ENCODE results near the gene RIT1.

The RIT1 gene

GRCh38 chr1:155884031-155884960 is 26.9 kb downstream of the RIT1 start:
- no peak overlapping the region for H3K4me3 ChIP-seq (replicated peaks; ENCODE audit: low read depth, low read length)
- no peak for DNase-seq (ENCODE audit: extremely low read depth, low read depth)

DNA sequence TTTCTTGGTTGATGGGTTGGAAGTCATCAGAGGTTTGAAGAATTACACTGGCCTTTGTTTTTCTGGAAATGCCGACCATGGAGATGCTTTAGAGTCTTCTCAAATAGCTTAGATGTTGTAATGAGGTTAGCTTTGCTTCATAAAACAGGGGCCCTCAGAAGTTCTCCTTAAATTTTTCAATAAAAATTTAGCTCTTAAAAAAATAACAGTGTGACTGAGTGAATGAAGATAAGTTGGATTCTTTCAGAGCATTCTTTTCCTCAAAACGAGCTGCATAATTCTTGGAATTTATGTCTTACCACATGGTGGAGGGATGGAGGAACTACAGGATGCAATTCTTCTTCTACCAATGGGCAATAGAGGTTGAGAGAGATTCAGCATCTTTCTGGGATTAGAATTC is 28.4 kb downstream of the RIT1 start:
- no peak for DNase-seq (ENCODE audit: extremely low read depth, low read depth)
- H3K4me3 ChIP-seq (replicated peaks; ENCODE audit: low read depth, low read length) = no peak overlapping the region
- no peak for TF ChIP-seq CTCF (IDR thresholded peaks at IDR 0.05; ENCODE audit: low read depth, low read length, missing control alignments)

More at GRCh38 chr1:155884031-155884960, 26.9 kb downstream of the RIT1 start:
- TF ChIP-seq CTCF (IDR thresholded peaks at IDR 0.05; ENCODE audit: low read depth, low read length, missing control alignments) = no peak

- no peak for DNase-seq (ENCODE audit: extremely low read depth, low read depth)
- TF ChIP-seq CTCF (IDR thresholded peaks at IDR 0.05; ENCODE audit: low read depth, low read length, missing control alignments) = no peak
- no peak overlapping the region for H3K4me3 ChIP-seq (replicated peaks; ENCODE audit: low read depth, low read length)
These were observed 28.9 kb downstream of the RIT1 start for GRCh38 chr1:155882235-155882634.

DNA sequence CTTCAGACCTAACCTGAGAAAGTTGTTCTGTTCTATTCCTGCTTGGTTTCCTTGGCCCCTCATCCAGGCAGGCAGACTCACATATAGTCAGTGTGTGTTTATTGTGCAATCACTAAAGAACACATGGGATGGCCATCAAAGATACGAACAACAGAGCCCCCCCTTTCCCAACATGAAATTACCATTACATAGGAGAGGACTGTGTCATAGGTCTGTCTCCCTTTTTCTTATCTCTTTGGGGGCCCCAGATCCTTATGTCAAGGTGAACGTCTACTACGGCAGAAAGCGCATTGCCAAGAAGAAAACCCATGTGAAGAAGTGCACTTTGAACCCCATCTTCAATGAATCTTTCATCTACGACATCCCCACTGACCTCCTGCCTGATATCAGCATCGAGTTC is 30.2 kb downstream of the RIT1 start:
- DNase-seq (ENCODE audit: extremely low read depth, low read depth) = no peak
- no peak for TF ChIP-seq CTCF (IDR thresholded peaks at IDR 0.05; ENCODE audit: low read depth, low read length, missing control alignments)
- H3K4me3 ChIP-seq (replicated peaks; ENCODE audit: low read depth, low read length) = no peak overlapping the region

GRCh38 chr1:155880251-155880650 is 30.9 kb downstream of the RIT1 start:
- TF ChIP-seq CTCF (IDR thresholded peaks at IDR 0.05; ENCODE audit: low read depth, low read length, missing control alignments) = no peak
- DNase-seq (ENCODE audit: extremely low read depth, low read depth) = no peak
- H3K4me3 ChIP-seq (replicated peaks; ENCODE audit: low read depth, low read length) = no peak overlapping the region

DNA sequence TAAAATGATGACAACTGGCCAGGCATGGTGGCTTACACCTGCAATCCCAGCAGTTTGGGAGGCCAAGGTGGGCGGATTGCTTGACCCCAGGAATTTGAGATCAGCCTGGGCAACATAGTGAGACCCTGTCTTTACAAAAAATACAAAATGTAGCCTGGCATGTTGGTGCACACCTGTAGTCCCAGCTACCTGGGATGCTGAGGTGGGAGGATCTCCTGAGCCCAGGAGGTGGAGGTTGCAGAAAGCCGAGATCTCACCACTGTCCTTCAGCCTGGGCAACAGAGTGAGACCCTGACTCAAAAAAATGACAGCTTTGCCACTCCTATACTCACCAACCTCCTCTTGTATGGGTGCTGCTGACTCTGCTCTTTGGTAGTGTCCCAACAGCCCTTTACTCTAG is 33.2 kb downstream of the RIT1 start:
- TF ChIP-seq CTCF (IDR thresholded peaks at IDR 0.05; ENCODE audit: low read depth, low read length, missing control alignments) = no peak
- no peak overlapping the region for H3K4me3 ChIP-seq (replicated peaks; ENCODE audit: low read depth, low read length)
- no peak for DNase-seq (ENCODE audit: extremely low read depth, low read depth)

Data from HFF-Myc (cell line).